T follicular helper cell (primary cell): ENCODE data around the gene CCSER1.
"Not testable (repeated sequence)": the region's sequence is repeated elsewhere in the genome, so short reads cannot be mapped to it uniquely, and the experiment has no call there.

ENCODE experiments used
- DNase-seq: peaks from one replicate; pipeline ENCODE4 v3.0.0-alpha.2; 2020; ENCODE audit warnings: low read depth

The CCSER1 gene

GRCh38 chr4:91590260-91590659 is 1463.1 kb downstream of the CCSER1 start:
- DNase-seq, result no peak

GRCh38 chr4:91592125-91592524 is 1464.9 kb downstream of the CCSER1 start:
- no peak for DNase-seq

DNA sequence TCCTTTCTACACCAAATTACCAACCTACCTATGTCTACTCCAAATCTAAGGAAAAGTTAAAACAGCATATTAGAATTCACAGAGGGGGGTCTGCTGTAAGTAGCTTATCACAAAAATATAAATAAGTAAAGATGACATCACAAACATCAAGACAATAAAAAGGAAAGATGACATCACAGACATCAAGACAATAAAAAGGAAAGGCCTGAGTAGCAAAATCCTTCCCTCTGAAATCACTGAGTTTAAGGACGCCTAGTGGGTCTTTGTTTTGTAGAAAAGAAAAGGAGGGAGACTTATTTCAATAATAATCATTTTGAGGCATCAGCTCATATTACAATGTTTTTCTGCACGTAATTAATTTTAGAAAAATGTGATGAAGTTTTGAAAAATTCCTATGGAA is 1469.5 kb downstream of the CCSER1 start:
- no peak for DNase-seq

DNA sequence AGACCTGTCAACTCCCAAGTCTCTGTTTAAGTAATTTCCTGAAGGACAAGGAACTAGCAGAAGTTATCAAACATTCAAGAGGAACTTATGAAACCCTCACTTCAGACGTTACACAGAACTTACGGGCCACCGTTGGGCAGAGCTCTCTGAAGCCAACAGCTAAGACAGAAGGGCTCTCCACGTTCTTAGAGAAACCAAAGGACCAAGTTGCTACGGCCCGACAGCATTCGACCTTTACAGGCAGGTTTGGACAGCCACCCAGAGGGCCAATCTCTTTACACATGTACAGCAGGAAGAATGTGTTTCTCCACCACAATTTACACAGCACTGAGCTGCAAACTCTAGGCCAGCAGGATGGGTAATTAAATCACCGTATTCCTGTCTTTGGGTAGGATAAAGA is 1471.5 kb downstream of the CCSER1 start:
- DNase-seq, result no peak

- DNase-seq, result no peak
Measured at GRCh38 chr4:91600301-91600700, 1473.1 kb downstream of the CCSER1 start.

DNA sequence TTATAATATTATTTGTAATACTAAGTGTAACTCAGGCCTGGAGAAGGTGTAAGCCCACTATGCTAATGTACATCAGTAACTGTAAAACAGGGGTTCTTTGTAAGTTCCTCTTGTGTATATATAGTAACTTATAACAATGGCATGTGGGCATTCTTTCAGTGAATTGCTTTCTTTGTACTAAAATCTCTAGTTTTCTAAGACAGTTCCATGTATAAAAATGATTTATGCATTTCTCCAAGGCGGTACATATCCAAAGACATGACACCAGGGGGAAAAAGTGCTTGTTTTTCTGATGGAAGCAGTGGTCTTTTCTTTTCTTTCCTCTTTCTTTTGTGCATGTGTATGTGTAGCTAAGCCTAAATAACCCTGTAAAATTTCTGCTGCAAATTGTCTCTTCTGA is 1474.2 kb downstream of the CCSER1 start:
- no peak for DNase-seq

GRCh38 chr4:91611782-91612181 is 1484.6 kb downstream of the CCSER1 start:
- no peak for DNase-seq

DNA sequence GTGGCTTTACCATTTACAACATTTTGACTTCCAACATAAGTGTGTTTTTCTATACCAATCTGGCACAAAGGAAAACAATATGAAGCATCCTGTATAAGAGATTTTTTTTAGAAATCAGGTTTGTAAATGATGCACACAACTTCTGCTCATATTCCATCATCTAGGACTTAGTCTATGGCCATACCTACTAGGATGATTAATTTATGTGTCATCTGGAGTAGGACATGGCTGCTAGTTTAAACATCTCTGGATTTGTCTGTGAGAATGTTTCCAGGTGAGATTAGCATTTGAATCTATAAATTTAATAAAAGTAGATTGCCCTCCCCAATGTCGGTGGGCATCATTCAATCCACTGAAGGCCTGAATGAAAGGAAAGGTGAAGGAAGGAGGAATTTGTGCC is 1493.8 kb downstream of the CCSER1 start:
- DNase-seq, result no peak

- no peak for DNase-seq
Measured at GRCh38 chr4:91621446-91621845, 1494.3 kb downstream of the CCSER1 start.

DNA sequence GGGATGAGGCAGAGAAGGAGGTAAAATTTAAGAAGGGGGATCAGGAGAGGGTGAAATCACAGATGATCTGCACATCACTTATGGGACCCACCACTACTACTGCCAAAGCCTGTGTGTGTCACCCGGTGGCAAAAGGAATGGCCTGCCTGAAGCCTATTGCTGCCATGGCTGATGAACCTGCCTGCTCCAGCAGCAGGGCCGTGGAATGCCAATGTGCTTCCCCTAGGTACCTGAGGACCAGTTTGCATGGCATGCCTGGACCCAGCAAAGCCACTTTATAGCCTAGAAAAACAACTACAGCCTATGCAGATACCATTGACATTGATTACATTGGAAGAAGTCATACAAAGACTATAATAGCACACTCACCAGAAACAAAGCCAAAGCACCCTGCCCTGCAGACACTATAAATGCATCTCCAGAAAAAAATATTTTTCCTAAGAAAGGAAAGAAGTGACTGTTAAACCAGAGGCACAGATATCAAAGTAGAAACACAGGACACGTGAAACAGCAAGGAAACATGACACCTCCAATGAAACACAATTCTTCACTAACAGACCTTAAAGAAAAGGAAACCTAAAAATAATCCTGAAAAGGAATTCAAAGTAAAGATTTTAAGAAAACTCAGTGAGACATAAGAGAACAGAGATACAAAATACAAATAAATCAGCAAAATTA is 1495.9 kb downstream of the CCSER1 start:
- no peak for DNase-seq

GRCh38 chr4:91623603-91623967 is 1496.4 kb downstream of the CCSER1 start:
- DNase-seq, result not testable (repeated sequence)

DNA sequence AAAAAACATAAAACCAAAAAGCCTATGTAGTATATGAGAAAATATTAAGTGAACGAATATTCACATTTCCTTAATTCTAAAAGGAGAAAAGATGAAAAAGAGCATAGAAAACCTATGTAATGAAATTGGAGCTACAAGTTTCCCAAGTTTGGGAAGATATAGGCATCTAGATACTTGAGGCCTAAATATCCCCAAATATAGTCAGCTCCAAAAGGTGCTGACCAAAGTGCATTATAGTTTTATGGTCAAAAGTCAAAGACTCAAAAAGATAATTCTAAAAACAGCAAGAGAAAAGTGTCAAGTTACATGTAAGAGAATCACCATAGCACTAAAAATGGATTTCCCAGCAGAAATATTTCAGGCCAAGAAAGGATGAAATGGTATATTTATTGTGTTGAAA is 1502.9 kb downstream of the CCSER1 start:
- no peak for DNase-seq

- no peak for DNase-seq
Measured at GRCh38 chr4:91630764-91631163, 1503.6 kb downstream of the CCSER1 start.

DNA sequence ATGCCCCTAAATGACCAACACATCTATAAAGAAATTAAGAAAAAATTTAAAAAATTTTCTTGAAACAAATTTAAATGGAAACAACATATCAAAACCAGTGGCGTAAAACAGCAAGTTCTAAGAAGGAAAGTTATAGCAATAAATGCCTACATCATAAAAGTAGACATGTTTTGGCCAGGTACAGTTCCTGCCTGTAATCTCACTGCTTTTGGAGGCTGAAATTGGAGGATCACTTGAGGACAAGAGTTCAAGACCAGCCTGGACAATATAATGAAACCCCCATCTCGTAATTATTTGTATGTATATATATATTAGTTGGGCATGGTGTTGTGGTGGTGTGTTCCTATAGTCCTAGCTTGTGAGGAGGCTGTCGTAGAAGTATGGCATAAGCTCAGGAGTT is 1504.1 kb downstream of the CCSER1 start:
- no peak for DNase-seq

GRCh38 chr4:91636083-91636482 is 1508.9 kb downstream of the CCSER1 start:
- no peak for DNase-seq
